ENCODE measurements around the gene SNX18. TPM values are rescaled to one million over a fixed set of nuclear protein-coding genes. Genes with fewer than 3 reads are reported as not detected.

SNX18 gene
- polyA plus RNA-seq, 1 of the 3 experiments (the other 2 are of a cell fraction) = 4.6 TPM

DNA sequence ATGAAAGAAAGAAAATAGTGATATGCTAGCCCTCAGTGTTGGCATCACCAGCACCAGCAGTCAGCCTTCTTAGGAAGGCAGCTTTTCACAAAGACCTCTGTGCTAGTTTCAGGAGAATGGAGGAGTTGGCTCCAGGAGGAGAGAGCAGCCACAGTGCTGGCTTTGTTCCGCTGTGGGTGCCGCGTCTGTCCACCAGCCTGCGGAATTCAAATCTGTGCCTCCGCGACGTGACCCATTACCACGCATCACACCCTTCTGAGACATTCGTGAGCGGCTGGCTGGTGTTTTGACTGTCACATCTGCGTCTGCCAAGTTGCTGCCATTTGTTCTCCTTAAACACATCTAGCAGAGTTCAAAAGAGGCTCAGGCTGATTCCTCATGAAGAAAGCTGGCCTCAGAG, 34.4 kb downstream of the SNX18 start:
- TF ChIP-seq RAD21 (IDR thresholded peaks at IDR 0.05; ENCODE audit: low read length) = no peak
- TF ChIP-seq, protein P1, sequence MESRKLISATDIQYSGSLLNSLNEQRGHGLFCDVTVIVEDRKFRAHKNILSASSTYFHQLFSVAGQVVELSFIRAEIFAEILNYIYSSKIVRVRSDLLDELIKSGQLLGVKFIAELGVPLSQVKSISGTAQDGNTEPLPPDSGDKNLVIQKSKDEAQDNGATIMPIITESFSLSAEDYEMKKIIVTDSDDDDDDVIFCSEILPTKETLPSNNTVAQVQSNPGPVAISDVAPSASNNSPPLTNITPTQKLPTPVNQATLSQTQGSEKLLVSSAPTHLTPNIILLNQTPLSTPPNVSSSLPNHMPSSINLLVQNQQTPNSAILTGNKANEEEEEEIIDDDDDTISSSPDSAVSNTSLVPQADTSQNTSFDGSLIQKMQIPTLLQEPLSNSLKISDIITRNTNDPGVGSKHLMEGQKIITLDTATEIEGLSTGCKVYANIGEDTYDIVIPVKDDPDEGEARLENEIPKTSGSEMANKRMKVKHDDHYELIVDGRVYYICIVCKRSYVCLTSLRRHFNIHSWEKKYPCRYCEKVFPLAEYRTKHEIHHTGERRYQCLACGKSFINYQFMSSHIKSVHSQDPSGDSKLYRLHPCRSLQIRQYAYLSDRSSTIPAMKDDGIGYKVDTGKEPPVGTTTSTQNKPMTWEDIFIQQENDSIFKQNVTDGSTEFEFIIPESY (IDR thresholded peaks at IDR 0.05; ENCODE audit: borderline replicate concordance, low read depth) = no peak
- TF ChIP-seq FOXJ3 (CRISPR knock-in tag; IDR thresholded peaks at IDR 0.05) = no peak
- no peak for TF ChIP-seq POLR2AphosphoS5 (IDR thresholded peaks at IDR 0.05; ENCODE audit: low read depth, low read length)
- TF ChIP-seq NRF1 (IDR thresholded peaks at IDR 0.05; ENCODE audit: low read depth, low read length) = no peak
- no peak for TF ChIP-seq MEF2A (IDR thresholded peaks at IDR 0.05; ENCODE audit: borderline replicate concordance, low read depth)
- TF ChIP-seq, protein P2, sequence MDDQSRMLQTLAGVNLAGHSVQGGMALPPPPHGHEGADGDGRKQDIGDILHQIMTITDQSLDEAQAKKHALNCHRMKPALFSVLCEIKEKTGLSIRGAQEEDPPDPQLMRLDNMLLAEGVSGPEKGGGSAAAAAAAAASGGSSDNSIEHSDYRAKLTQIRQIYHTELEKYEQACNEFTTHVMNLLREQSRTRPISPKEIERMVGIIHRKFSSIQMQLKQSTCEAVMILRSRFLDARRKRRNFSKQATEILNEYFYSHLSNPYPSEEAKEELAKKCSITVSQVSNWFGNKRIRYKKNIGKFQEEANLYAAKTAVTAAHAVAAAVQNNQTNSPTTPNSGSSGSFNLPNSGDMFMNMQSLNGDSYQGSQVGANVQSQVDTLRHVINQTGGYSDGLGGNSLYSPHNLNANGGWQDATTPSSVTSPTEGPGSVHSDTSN (IDR thresholded peaks at IDR 0.05) = no peak
- no peak for TF ChIP-seq JUND (IDR thresholded peaks at IDR 0.05)
- no peak for TF ChIP-seq NFIC (IDR thresholded peaks at IDR 0.05; ENCODE audit: borderline replicate concordance)
- no peak for TF ChIP-seq TEAD4 (IDR thresholded peaks at IDR 0.05; ENCODE audit: borderline replicate concordance, insufficient read depth)
- TF ChIP-seq EP300 (IDR thresholded peaks at IDR 0.05; ENCODE audit: borderline replicate concordance in 1 of 2, low read depth in 1 of 2, low read length in 1 of 2) = no peak
- no peak for TF ChIP-seq RXRA (IDR thresholded peaks at IDR 0.05; ENCODE audit: borderline replicate concordance, low read depth)
- TF ChIP-seq, protein P3, sequence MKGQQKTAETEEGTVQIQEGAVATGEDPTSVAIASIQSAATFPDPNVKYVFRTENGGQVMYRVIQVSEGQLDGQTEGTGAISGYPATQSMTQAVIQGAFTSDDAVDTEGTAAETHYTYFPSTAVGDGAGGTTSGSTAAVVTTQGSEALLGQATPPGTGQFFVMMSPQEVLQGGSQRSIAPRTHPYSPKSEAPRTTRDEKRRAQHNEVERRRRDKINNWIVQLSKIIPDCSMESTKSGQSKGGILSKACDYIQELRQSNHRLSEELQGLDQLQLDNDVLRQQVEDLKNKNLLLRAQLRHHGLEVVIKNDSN (IDR thresholded peaks at IDR 0.05; ENCODE audit: borderline replicate concordance, low read depth) = no peak
- TF ChIP-seq EZH2phosphoT487 (IDR thresholded peaks at IDR 0.05; ENCODE audit: borderline replicate concordance, low read depth) = no peak
- TF ChIP-seq, protein P4, sequence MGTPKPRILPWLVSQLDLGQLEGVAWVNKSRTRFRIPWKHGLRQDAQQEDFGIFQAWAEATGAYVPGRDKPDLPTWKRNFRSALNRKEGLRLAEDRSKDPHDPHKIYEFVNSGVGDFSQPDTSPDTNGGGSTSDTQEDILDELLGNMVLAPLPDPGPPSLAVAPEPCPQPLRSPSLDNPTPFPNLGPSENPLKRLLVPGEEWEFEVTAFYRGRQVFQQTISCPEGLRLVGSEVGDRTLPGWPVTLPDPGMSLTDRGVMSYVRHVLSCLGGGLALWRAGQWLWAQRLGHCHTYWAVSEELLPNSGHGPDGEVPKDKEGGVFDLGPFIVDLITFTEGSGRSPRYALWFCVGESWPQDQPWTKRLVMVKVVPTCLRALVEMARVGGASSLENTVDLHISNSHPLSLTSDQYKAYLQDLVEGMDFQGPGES (IDR thresholded peaks at IDR 0.05; ENCODE audit: low read depth, low read length) = no peak

More for the DNA sequence above, 34.4 kb downstream of the SNX18 start:
- CTCF ChIA-PET = interaction anchor here (1.3 kb wide), 1 partner anchor 31 kb away, joined by 3 read pairs; no protein-coding TSS in a partner anchor
- Histone ChIP-seq H3K9me3 (no peaks in the 10 kb centered on the region), H3K4me1 (ENCODE audit: control insufficient read depth in 1 of 2, insufficient read depth in 2 of 2, low read depth in 1 of 2, low read length in 1 of 2) (no peaks in the 10 kb centered on the region; a peak in 1 of 4 replicates), H3K79me2 (ENCODE audit: insufficient read depth) (no peaks in the 10 kb centered on the region), H3K4me2 (no peak overlapping the region), H3K9ac (no peak overlapping the region), H3K9me2 (no peaks in the 10 kb centered on the region), H3K27me3 (ENCODE audit: insufficient read depth) (no peaks in the 10 kb centered on the region), H3F3A (replicated peaks; ENCODE audit: insufficient read depth) (no peaks in the 10 kb centered on the region), H3K36me3 (replicated peaks in 1 of 2; ENCODE audit: control insufficient read depth in 1 of 2, insufficient read depth in 2 of 2, low read length in 1 of 2) (no peaks in the 10 kb centered on the region), H2AFZ (ENCODE audit: low read depth) (no peak overlapping the region), H3K27ac (ENCODE audit: low read depth in 2 of 2, low read length in 1 of 2) (no peak overlapping the region), H4K20me1 (ENCODE audit: insufficient read depth) (no peaks in the 10 kb centered on the region), H3K4me3 (ENCODE audit: low read depth in 2 of 2, low read length in 1 of 2) (no peak overlapping the region)
- WGBS (ENCODE audit: low lambda C conversion rate) = 90% methylated on average over 11 of the region's 11 CpGs
- POLR2A ChIA-PET = no interaction called here
- DNase-seq = no peak
